Thyroid gland (tissue), 4 donors: ENCODE results near the gene INPP5J. TPM values are rescaled to one million over a fixed set of nuclear protein-coding genes. Genes with fewer than 3 reads are reported as not detected.

ENCODE experiments used
- DNase-seq, 2 donors: peaks; one replicate each; pipeline ENCODE4 v3.0.0-alpha.2; 2019
- H3K27ac ChIP-seq, 3 donors: fragments of 200-600 bp; sonication (generic); 1 replicate in 2 of 3; 2 replicates in 1 of 3; pipeline ENCODE4 v1.5.1; 2016 to 2019; ENCODE audit warnings: mild to moderate bottlenecking in 1 of 3, moderate library complexity in 1 of 3
- H3K27me3 ChIP-seq: fragments of 200-600 bp; sonication (generic); one replicate; pipeline ENCODE4 v1.5.1; 2019
- H3K36me3 ChIP-seq, 2 donors: fragments of 200-600 bp; sonication (generic); one replicate each; pipeline ENCODE4 v1.5.1; 2016 to 2019
- H3K4me1 ChIP-seq, 2 donors: fragments of 200-600 bp; sonication (generic); one replicate each; pipeline ENCODE4 v1.5.1; 2017 to 2019
- H3K4me3 ChIP-seq, 3 donors: fragments of 200-600 bp; sonication (generic); replicated peaks in 1 of 3; 1 replicate in 2 of 3; 2 replicates in 1 of 3; pipeline ENCODE4 v1.5.1; 2016; ENCODE audit warnings: mild to moderate bottlenecking in 1 of 3
- H3K9me3 ChIP-seq: fragments of 200-600 bp; sonication (generic); one replicate; pipeline ENCODE4 v1.5.1; 2017
- POLR2A ChIP-seq, 2 donors: fragments of 450-650 bp; IDR thresholded peaks; one replicate each; pipeline ENCODE4 v1.6.1; 2017; ENCODE audit warnings: antibody characterized with exemption in 2 of 2, mild to moderate bottlenecking in 2 of 2, moderate library complexity in 1 of 2
- WGBS, 2 donors: methylation state at CpG; one replicate each; pipeline ENCODE4 v1.1.5; 2017; 5-methylcytosine and 5-hydroxymethylcytosine counted together
- intact Hi-C: fragments of 100-400 bp; cut with DNase I; formaldehyde crosslinking; loops from one replicate; pipeline ENCODE4 v1.15.1; 2023
- total RNA-seq, 4 donors: library from RNA; depleted of rRNA; stranded (reverse); fragments of >200 nt; gene quantifications; one replicate each; pipeline ENCODE4 v1.2.3, GENCODE V29; 2016
- TF ChIP-seq, protein P1 (sequence below), 6 experiments: fragments of 200-600 bp in 3 of 6; fragments of 450-650 bp in 3 of 6; sonication (generic) in 3 of 6; IDR thresholded peaks; one replicate each; pipeline ENCODE4 v1.5.1; 2016 to 2019; ENCODE audit warnings: antibody characterized with exemption in 6 of 6, mild to moderate bottlenecking in 2 of 6, inconsistent platforms in 1 of 6, moderate library complexity in 1 of 6

The INPP5J gene
- total RNA-seq, 4 donors from 2014 or later: 180 to 665 (median 442) TPM

DNA sequence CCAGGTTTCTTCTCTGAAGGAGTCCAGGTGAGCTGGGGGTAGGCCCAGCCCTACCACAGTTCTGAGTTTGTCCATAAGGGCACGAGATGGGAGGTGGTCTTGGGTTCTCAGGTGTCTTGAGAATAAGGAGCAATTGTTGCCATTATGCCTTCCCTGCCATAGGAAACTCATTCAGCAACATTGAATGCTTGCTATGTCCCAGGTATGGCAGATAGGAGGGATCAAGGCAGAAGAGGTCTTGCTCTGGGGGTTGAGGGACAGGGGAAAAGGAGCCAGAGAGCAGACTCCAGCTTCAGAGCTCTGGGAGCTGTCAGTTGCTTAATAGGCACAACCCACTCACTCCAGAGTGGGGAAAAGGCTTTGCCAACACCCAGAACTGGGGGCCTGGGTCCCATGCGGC is 19.7 kb upstream of the INPP5J start:
- intact Hi-C loops: loop anchor here (5.0 kb wide), 1 partner anchor 49 kb away; no protein-coding TSS in a partner anchor
- no peak for TF ChIP-seq POLR2A (IDR thresholded peaks at IDR 0.05)
- TF ChIP-seq, protein P1, sequence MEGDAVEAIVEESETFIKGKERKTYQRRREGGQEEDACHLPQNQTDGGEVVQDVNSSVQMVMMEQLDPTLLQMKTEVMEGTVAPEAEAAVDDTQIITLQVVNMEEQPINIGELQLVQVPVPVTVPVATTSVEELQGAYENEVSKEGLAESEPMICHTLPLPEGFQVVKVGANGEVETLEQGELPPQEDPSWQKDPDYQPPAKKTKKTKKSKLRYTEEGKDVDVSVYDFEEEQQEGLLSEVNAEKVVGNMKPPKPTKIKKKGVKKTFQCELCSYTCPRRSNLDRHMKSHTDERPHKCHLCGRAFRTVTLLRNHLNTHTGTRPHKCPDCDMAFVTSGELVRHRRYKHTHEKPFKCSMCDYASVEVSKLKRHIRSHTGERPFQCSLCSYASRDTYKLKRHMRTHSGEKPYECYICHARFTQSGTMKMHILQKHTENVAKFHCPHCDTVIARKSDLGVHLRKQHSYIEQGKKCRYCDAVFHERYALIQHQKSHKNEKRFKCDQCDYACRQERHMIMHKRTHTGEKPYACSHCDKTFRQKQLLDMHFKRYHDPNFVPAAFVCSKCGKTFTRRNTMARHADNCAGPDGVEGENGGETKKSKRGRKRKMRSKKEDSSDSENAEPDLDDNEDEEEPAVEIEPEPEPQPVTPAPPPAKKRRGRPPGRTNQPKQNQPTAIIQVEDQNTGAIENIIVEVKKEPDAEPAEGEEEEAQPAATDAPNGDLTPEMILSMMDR (IDR thresholded peaks at IDR 0.05): no peak
- Histone ChIP-seq H3K27ac (peak overlapping the region; percentile 30 to 68 (median 58)), H3K27me3 (no peaks in the 10 kb centered on the region), H3K36me3 (peaks cover 18 to 26% of the 10 kb centered on the region in 2 donors), H3K4me3 (no peak overlapping the region), H3K4me1 (peaks cover 18 to 22% of the 10 kb centered on the region in 2 donors), H3K9me3 (no peaks in the 10 kb centered on the region)
- 83 to 92% methylated on average over 2 of the region's 2 CpGs for WGBS, 2 donors
- no peak for DNase-seq

DNA sequence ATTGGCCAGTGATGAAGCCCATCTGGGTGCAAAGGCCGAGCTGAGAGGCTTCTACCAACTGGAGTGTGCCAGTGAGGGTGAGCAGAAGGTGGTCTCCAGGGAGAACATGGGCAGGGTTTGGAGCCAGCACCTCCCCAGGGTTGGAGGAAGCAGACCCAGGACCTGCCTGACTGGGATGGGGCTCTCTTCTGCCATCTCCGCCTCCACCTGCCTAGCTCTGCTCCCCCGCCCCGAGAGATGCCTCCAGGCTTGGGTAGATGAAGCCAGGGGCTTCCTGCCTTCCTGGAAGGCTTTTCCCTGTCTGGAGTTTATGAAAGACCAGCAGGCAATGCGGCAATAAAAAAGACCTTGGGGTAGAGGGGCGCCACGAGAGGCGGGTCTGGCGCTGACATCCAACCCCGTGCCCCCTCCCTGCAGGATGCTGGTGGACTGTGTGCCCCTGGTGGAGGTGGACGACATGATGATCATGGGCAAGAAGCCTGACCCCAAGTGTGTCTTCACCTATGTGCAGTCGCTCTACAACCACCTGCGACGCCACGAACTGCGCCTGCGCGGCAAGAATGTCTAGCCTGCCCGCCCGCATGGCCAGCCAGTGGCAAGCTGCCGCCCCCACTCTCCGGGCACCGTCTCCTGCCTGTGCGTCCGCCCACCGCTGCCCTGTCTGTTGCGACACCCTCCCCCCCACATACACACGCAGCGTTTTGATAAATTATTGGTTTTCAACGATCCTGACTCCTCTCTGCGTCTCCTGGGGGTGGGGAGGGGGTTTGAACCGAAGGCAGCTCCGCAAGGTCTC is 18.7 kb upstream of the INPP5J start:
- H3K27ac ChIP-seq: no peak overlapping the region
- no peak for DNase-seq
- H3K4me3 ChIP-seq: no peak overlapping the region
- peaks cover 22 to 23% of the 10 kb centered on the region in 2 donors for H3K4me1 ChIP-seq
- H3K9me3 ChIP-seq: no peaks in the 10 kb centered on the region
- intact Hi-C loops: loop anchor here (5.0 kb wide), 1 partner anchor 48 kb away; no protein-coding TSS in a partner anchor
- WGBS, 2 donors: 91 to 93% methylated on average over 33 of the region's 33 CpGs
- TF ChIP-seq POLR2A (IDR thresholded peaks at IDR 0.05): no peak
- TF ChIP-seq, protein P1 (IDR thresholded peaks at IDR 0.05): no peak
- no peaks in the 10 kb centered on the region for H3K27me3 ChIP-seq
- peaks cover 18 to 25% of the 10 kb centered on the region in 2 donors for H3K36me3 ChIP-seq

GRCh38 chr22:31104869-31105268 is 17.9 kb upstream of the INPP5J start:
- intact Hi-C loops: loop anchor here (5.0 kb wide), 2 partner anchors 37 to 47 kb away; partner anchors contain the start of gene PLA2G3
- Histone ChIP-seq H3K4me3 (no peak overlapping the region), H3K9me3 (no peaks in the 10 kb centered on the region), H3K27me3 (no peaks in the 10 kb centered on the region), H3K36me3 (peaks cover 15 to 17% of the 10 kb centered on the region in 2 donors), H3K27ac (no peak overlapping the region), H3K4me1 (peaks cover 22 to 23% of the 10 kb centered on the region in 2 donors)
- DNase-seq: no peak
- WGBS, 2 donors: 53 to 63% methylated on average over 2 to 16 of the region's 35 CpGs
- TF ChIP-seq POLR2A (IDR thresholded peaks at IDR 0.05): no peak
- TF ChIP-seq, protein P1 (IDR thresholded peaks at IDR 0.05): no peak

GRCh38 chr22:31105282-31105929 is 17.4 kb upstream of the INPP5J start:
- WGBS, 2 donors: 90 to 96% methylated on average over 7 to 11 of the region's 11 CpGs
- DNase-seq: no peak
- Histone ChIP-seq H3K9me3 (no peaks in the 10 kb centered on the region), H3K4me1 (peaks cover 22 to 23% of the 10 kb centered on the region in 2 donors), H3K27ac (peak overlapping the region in 2 of 3 donors; percentile 93 to 97), H3K4me3 (no peak overlapping the region), H3K27me3 (no peaks in the 10 kb centered on the region), H3K36me3 (peaks cover 11% of the 10 kb centered on the region in 2 donors)
- intact Hi-C loops: loop anchor here (5.0 kb wide), 1 partner anchor 37 kb away; the partner anchor contains the start of gene PLA2G3
- TF ChIP-seq POLR2A (IDR thresholded peaks at IDR 0.05): no peak

DNA sequence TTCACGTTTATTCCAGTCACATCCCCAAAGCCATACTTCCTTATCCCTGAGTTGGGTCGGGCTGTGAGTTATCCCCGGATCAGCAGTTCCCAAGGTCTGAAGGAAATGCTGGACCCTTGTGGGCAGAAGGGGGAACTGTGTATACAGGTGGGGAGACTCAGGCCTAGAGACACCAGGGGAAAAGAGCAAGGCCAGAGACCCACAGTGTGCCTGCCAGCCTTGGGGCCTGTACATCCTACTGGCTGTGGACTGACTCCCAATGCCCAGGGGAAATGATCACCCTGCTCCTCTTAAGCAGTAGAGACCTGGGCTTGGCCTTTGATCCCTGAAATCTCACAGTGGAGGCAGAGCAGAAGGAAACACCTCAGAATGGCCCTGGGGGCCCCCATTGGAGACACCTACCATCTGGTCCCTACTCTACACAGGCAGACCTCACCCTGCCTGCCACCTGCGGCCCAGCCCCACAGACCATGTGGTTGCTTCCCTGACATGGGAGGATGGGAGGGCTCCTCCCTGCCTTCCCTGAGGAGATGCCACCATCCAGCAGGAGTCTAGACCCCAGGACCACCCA is 16.7 kb upstream of the INPP5J start:
- Histone ChIP-seq H3K36me3 (peaks cover 4 to 11% of the 10 kb centered on the region in 2 donors), H3K27me3 (no peaks in the 10 kb centered on the region), H3K4me1 (peaks cover 22 to 23% of the 10 kb centered on the region in 2 donors), H3K27ac (peak overlapping the region; percentile 89 to 97 (median 93)), H3K9me3 (no peaks in the 10 kb centered on the region), H3K4me3 (peak overlapping the region in 1 of 3 donors; percentile 84)
- DNase-seq: no peak
- no peak for TF ChIP-seq POLR2A (IDR thresholded peaks at IDR 0.05)
- TF ChIP-seq, protein P1 (IDR thresholded peaks at IDR 0.05): no peak
- 69 to 75% methylated on average over 4 of the region's 4 CpGs for WGBS, 2 donors
- intact Hi-C loops: loop anchor here (5.0 kb wide), 1 partner anchor 36 kb away; the partner anchor contains the start of gene PLA2G3
